Left lung (tissue), 10 donors: Measurements from ENCODE around the gene TBCEL. TPM values are rescaled to one million over a fixed set of nuclear protein-coding genes. Genes with fewer than 3 reads are reported as not detected.
"Not testable (repeated sequence)": the region's sequence is repeated elsewhere in the genome, so short reads cannot be mapped to it uniquely, and the experiment has no call there.

ENCODE experiments used
- ATAC-seq: fragments of 200-7000 bp; cut with Tn5 transposase; one replicate; pipeline ENCODE4 v1.9.1; 2020; ENCODE audit warnings: moderate library complexity
- DNase-seq, 4 donors: peaks; one replicate each; pipeline ENCODE4 v3.0.0-alpha.2; 2013 to 2020
- H3K27ac ChIP-seq, 2 donors: fragments of 200-600 bp; sonication (generic) in 1 of 2; one replicate each; pipeline versions ENCODE4 v1.5.0 to v1.8.0; 2020 to 2021
- H3K27me3 ChIP-seq, 2 donors: fragments of 200-600 bp; sonication (generic) in 1 of 2; one replicate each; pipeline versions ENCODE4 v1.5.0 to v1.8.0; 2020 to 2021
- H3K36me3 ChIP-seq, 2 donors: fragments of 200-600 bp; sonication (generic) in 1 of 2; one replicate each; pipeline versions ENCODE4 v1.5.0 to v1.8.0; 2020 to 2021
- H3K4me1 ChIP-seq, 2 donors: fragments of 200-600 bp; one replicate each; pipeline ENCODE4 v1.8.0; 2021
- H3K4me3 ChIP-seq, 2 donors: fragments of 200-600 bp; sonication (generic) in 1 of 2; one replicate each; pipeline versions ENCODE4 v1.5.0 to v1.8.0; 2020 to 2021; ENCODE audit warnings: mild to moderate bottlenecking in 1 of 2
- H3K9me3 ChIP-seq, 2 donors: fragments of 200-600 bp; sonication (generic) in 1 of 2; one replicate each; pipeline versions ENCODE4 v1.5.0 to v1.8.0; 2020 to 2021
- intact Hi-C, 2 donors: fragments of 100-400 bp; cut with DNase I; formaldehyde crosslinking; loops; one replicate each; pipeline versions ENCODE4 v1.11.2 to v1.14.2; 2022
- polyA plus RNA-seq, 6 donors: library from polyadenylated mRNA; unstranded; fragments of 120-200 nt; gene quantifications; one replicate each; pipeline ENCODE4 v1.2.1, GENCODE V29; 2013; ENCODE audit not compliant: insufficient read length in 6 of 6
- total RNA-seq, 2 donors: library from RNA; stranded (reverse); fragmentation: NEBNext Ultra II Directional; extraction: Animal tissue kit (Norgen Biotek cat#: 25700); gene quantifications; one replicate each; pipeline ENCODE4 v1.2.1, GENCODE V29; 2021
- TF ChIP-seq, protein P1 (sequence below), 2 donors: fragments of 200-600 bp; sonication (generic) in 1 of 2; IDR thresholded peaks; one replicate each; pipeline versions ENCODE4 v1.5.0 to v1.8.0; 2021; ENCODE audit warnings: antibody characterized with exemption in 2 of 2
- donor health status: DM: no; HTN: yes; CAD: no.
- donor health status: DM: no; HTN: no; CAD: no.

The TBCEL gene
- total and polyA plus RNA-seq, 8 donors, result 27.5 to 38.0 (median 32.0) TPM

DNA sequence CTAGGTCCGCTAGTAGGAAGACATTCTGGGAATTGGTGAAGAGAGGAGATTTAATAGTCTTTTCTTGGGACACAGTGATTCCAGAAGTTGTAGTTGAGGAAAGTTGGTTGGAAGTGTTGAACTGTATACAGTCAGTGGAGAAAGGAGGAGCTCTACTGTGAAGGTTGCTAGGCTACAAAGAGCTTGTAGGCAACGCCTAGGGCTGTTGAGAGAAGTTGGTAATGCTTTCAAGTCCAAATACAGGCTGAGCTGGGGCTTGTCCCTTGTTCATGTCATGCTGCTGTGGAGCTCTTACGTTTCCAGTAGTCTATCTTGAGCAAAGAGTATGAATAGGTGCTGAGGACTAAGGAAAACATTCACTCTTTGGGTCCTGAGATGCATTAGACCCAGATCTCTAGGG is 1.1 kb downstream of the TBCEL start:
- Histone ChIP-seq H3K27ac (no peak overlapping the region), H3K36me3 (no peaks in the 10 kb centered on the region), H3K9me3 (no peaks in the 10 kb centered on the region), H3K4me1 (peaks cover 10 to 22% of the 10 kb centered on the region in 2 donors), H3K27me3 (no peaks in the 10 kb centered on the region), H3K4me3 (peak overlapping the region; percentile 75 to 93)
- intact Hi-C loops, result no loop called here
- DNase-seq, result peak in 2 of 4 donors; percentile 38 to 55
- TF ChIP-seq, protein P1, sequence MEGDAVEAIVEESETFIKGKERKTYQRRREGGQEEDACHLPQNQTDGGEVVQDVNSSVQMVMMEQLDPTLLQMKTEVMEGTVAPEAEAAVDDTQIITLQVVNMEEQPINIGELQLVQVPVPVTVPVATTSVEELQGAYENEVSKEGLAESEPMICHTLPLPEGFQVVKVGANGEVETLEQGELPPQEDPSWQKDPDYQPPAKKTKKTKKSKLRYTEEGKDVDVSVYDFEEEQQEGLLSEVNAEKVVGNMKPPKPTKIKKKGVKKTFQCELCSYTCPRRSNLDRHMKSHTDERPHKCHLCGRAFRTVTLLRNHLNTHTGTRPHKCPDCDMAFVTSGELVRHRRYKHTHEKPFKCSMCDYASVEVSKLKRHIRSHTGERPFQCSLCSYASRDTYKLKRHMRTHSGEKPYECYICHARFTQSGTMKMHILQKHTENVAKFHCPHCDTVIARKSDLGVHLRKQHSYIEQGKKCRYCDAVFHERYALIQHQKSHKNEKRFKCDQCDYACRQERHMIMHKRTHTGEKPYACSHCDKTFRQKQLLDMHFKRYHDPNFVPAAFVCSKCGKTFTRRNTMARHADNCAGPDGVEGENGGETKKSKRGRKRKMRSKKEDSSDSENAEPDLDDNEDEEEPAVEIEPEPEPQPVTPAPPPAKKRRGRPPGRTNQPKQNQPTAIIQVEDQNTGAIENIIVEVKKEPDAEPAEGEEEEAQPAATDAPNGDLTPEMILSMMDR (IDR thresholded peaks at IDR 0.05), result no peak
- peak; percentile 94 for ATAC-seq

DNA sequence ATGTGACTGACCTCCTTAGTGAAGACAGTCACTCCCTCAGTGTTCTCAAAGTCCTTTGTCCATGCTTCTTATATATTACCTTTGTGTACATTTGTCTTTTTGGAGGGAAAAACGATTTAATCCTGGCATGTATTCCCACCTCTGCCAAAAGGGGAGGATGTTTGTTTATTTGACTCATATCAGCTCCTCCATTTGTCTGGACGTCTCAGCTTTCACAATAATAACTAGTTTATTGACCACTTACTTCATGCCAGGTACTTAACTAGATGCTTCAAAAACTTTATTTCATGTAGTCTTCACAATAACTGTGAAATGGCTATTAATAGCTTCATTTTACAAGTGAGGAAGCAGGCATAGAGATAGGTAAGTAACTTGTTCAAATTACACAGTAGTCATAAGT is 5.3 kb downstream of the TBCEL start:
- intact Hi-C loops, result no loop called here

DNA sequence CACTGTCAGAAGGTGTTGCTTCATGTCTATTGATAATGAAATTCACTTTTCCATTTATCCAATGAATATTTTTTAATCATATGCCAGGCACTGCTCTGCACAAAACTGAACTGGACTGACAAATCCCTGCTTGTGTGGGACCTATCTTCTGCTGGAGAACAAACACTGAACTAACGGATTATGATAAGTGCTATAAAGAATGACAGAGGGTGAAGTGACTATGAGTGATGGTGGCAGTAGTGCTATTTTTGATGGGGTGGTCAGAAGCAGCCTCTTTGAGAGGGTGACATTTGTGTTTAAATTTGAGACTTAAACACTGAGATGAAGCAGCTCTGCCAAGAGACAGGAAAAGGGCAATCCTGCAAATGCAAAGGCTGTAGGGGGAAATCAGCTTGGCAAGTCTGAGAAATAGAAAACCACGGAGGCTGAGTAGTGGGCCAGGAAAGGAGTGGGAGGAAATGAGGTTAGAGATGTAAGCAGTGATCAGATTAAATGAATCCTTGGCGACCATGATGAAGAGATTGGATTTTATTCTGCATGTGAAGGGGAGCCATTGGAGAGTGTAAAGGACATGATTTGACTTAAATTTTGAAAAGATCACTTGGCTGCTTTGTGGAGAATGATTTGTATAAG is 6.0 kb downstream of the TBCEL start:
- Histone ChIP-seq H3K4me3 (no peak overlapping the region), H3K27ac (no peak overlapping the region), H3K27me3 (no peaks in the 10 kb centered on the region), H3K36me3 (no peaks in the 10 kb centered on the region), H3K9me3 (no peaks in the 10 kb centered on the region), H3K4me1 (peaks cover 5 to 17% of the 10 kb centered on the region in 2 donors)
- TF ChIP-seq, protein P1 (IDR thresholded peaks at IDR 0.05), result no peak
- ATAC-seq (no peak), DNase-seq (no peak)
- intact Hi-C loops, result no loop called here

More for the DNA sequence above, 5.3 kb downstream of the TBCEL start:
- TF ChIP-seq, protein P1 (IDR thresholded peaks at IDR 0.05), result no peak
- Histone ChIP-seq H3K4me1 (peaks cover 10 to 21% of the 10 kb centered on the region in 2 donors), H3K9me3 (no peaks in the 10 kb centered on the region), H3K27me3 (no peaks in the 10 kb centered on the region), H3K36me3 (no peaks in the 10 kb centered on the region), H3K27ac (no peak overlapping the region), H3K4me3 (no peak overlapping the region)
- ATAC-seq (no peak), DNase-seq (no peak)

DNA sequence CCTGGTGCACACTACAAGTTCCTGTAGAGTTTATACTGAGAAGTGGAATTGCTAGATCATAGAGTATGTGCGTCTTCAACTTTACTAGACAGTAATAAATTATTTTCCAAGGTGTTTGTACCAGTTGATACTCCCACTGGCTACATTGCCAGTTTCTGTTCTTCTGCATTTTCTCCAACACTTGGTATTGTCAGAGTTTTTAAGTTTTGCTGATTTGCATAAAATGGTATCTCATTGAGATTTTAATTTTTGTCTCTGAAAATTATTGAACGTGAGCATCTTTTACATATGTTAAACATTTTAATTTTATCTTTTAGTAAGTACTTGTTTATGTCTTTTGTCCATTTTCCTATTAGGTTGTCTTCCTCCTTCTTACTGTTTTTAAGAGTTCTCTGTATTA is 7.3 kb downstream of the TBCEL start:
- no peak overlapping the region for H3K4me3 ChIP-seq
- TF ChIP-seq, protein P1 (IDR thresholded peaks at IDR 0.05), result no peak
- intact Hi-C loops, result no loop called here
- H3K9me3 ChIP-seq, result no peaks in the 10 kb centered on the region
- H3K4me1 ChIP-seq, result peaks cover 0 to 5% of the 10 kb centered on the region in 2 donors
- H3K27me3 ChIP-seq, result no peaks in the 10 kb centered on the region
- DNase-seq, result no peak
- no peaks in the 10 kb centered on the region for H3K36me3 ChIP-seq
- ATAC-seq, result no peak
- H3K27ac ChIP-seq, result no peak overlapping the region

DNA sequence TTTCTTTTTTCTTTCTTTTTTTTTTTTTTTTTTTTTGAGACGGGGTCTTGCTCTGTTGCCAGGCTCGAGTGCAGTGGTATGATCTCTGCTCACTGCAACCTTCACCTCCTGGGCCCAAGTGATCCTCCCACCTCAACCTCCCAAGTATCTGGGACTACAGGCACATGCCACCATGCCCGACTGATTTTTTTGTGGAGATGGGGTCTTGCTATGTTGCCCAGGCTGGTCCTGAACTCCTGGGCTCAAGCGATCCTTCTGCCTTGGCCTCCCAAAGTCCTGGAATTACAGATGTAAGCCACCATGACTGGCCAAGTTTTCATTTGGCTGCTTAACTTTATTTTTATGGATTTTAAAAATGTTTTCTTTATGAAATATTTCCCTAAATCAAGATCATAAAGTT is 7.7 kb downstream of the TBCEL start:
- intact Hi-C loops, H3K36me3 ChIP-seq, DNase-seq, H3K4me3 ChIP-seq, H3K4me1 ChIP-seq, ATAC-seq, H3K27me3 ChIP-seq, H3K9me3 ChIP-seq, H3K27ac ChIP-seq: not testable (repeated sequence)

DNA sequence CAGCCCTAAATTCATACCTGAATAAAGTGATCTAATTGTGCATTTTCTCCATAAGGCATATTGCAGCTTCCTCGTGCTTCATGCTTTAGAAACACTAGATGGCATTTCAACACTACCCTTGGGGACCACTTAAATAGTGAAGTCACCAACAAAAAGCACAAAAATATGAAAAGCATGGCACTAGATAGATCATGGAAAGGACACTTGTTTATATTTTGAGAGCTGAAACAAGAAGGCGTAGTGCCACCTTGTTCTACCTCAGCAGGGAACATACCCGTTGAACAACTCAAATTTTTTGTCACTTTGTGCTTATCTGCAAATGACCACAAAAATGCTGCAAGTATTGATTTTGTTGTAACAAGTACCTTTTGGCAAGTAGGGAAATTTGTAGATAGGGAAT is 8.6 kb downstream of the TBCEL start:
- intact Hi-C loops, result no loop called here

More for the DNA sequence above, 8.6 kb downstream of the TBCEL start:
- Histone ChIP-seq H3K9me3 (no peaks in the 10 kb centered on the region), H3K4me1 (peaks cover 0 to 4% of the 10 kb centered on the region in 2 donors), H3K27me3 (no peaks in the 10 kb centered on the region), H3K4me3 (no peak overlapping the region), H3K36me3 (no peaks in the 10 kb centered on the region), H3K27ac (no peak overlapping the region)
- ATAC-seq (peak; percentile 90), DNase-seq (no peak)
- TF ChIP-seq, protein P1 (IDR thresholded peaks at IDR 0.05), result no peak
